Suprapubic skin (tissue), 4 donors: Measurements from ENCODE around the gene COPA. TPM values are rescaled to one million over a fixed set of nuclear protein-coding genes. Genes with fewer than 3 reads are reported as not detected.

ENCODE experiments used
- DNase-seq, 2 donors: peaks; one replicate each; pipeline ENCODE4 v3.0.0-alpha.2; 2019; ENCODE audit warnings: low spot score in 2 of 2
- H3K27ac ChIP-seq: fragments of 200-600 bp; sonication (generic); one replicate; pipeline ENCODE4 v1.5.1; 2019
- H3K27me3 ChIP-seq: fragments of 200-600 bp; sonication (generic); one replicate; pipeline ENCODE4 v1.5.1; 2019
- H3K36me3 ChIP-seq: fragments of 200-600 bp; sonication (generic); one replicate; pipeline ENCODE4 v1.5.1; 2019
- H3K4me1 ChIP-seq: fragments of 200-600 bp; sonication (generic); one replicate; pipeline ENCODE4 v1.5.1; 2019
- H3K4me3 ChIP-seq: fragments of 200-600 bp; sonication (generic); one replicate; pipeline ENCODE4 v1.5.1; 2019; ENCODE audit warnings: mild to moderate bottlenecking
- H3K9me3 ChIP-seq: fragments of 200-600 bp; sonication (generic); one replicate; pipeline ENCODE4 v1.5.1; 2019
- EP300 ChIP-seq: sonication (generic); formaldehyde crosslinking; IDR thresholded peaks from one replicate; pipeline ENCODE4 v1.6.1; 2017; ENCODE audit warnings: antibody characterized with exemption
- POLR2A ChIP-seq, 2 donors: fragments of 450-650 bp; IDR thresholded peaks; one replicate each; pipeline ENCODE4 v1.6.1; 2017; ENCODE audit warnings: antibody characterized with exemption in 2 of 2, mild to moderate bottlenecking in 2 of 2, moderate library complexity in 2 of 2
- POLR2AphosphoS5 ChIP-seq, 3 donors: sonication (generic); formaldehyde crosslinking; IDR thresholded peaks; one replicate each; pipeline ENCODE4 v1.6.1; 2017; ENCODE audit warnings: antibody characterized with exemption in 3 of 3
- WGBS: methylation state at CpG from one replicate; pipeline ENCODE4 v1.1.5; 2018; 5-methylcytosine and 5-hydroxymethylcytosine counted together
- total RNA-seq, 4 donors: library from RNA; depleted of rRNA; stranded (reverse); fragments of >200 nt; gene quantifications; one replicate each; pipeline ENCODE4 v1.1.0, GENCODE V29; 2016
- TF ChIP-seq, protein P1 (sequence below), 2 donors: fragments of 200-600 bp in 1 of 2; fragments of 450-650 bp in 1 of 2; sonication (generic) in 1 of 2; IDR thresholded peaks; one replicate each; pipeline ENCODE4 v1.5.1; 2016 to 2019; ENCODE audit warnings: antibody characterized with exemption in 2 of 2, mild to moderate bottlenecking in 1 of 2, moderate library complexity in 1 of 2

The COPA gene
- total RNA-seq, 4 donors from 2014 or later: 62.5 to 92.9 (median 87.2) TPM

DNA sequence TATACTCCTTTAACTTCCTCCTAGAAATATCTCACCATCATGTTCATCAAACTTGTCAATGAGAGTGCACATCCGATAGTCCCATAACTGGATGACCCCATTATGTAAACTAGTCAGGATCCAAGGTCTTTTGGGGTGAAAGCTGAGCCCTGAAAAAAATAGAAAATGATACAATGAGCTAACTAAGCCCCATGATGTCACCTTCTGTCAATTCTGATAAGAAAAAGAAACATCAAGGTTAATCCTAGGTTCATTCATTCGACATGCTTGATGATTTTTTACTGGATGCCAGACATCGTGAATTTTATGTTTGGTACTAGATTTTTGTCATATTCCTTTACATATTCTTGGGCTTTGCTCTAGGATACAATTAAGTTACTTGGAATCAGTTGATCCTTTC, 2.9 kb downstream of the COPA start:
- peaks cover 39% of the 10 kb centered on the region for H3K36me3 ChIP-seq

DNA sequence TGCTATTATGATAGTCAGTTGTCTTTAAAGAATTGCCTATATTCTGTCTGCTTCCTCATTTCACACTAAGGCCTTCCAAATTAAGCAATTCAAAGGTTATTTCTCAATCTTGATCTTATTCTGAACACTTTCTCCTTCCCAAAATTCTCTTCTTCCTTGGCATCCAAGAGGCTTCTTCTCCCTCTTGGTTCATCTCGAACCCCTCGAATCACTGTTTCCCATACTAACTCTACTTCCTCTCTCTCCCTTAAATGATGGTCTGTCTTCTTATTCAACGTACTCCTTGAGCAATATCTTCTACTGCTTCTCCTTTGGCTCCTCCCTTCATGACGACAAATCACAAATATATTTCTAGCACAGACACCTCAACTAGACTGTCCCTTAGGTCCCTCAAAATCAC, 4.5 kb downstream of the COPA start:
- no peak for DNase-seq
- 80% methylated on average over 4 of the region's 4 CpGs for WGBS
- Histone ChIP-seq H3K4me1 (peaks cover 31% of the 10 kb centered on the region), H3K4me3 (no peak overlapping the region), H3K27ac (no peak overlapping the region), H3K27me3 (no peaks in the 10 kb centered on the region), H3K36me3 (peaks cover 54% of the 10 kb centered on the region), H3K9me3 (no peaks in the 10 kb centered on the region)
- TF ChIP-seq POLR2A (IDR thresholded peaks at IDR 0.05): no peak
- TF ChIP-seq POLR2AphosphoS5 (IDR thresholded peaks at IDR 0.05): no peak

More for the DNA sequence above, 2.9 kb downstream of the COPA start:
- H3K9me3 ChIP-seq: no peaks in the 10 kb centered on the region
- H3K27me3 ChIP-seq: no peaks in the 10 kb centered on the region
- no peak overlapping the region for H3K27ac ChIP-seq
- no peak for TF ChIP-seq POLR2AphosphoS5 (IDR thresholded peaks at IDR 0.05)
- TF ChIP-seq POLR2A (IDR thresholded peaks at IDR 0.05): no peak
- TF ChIP-seq, protein P1, sequence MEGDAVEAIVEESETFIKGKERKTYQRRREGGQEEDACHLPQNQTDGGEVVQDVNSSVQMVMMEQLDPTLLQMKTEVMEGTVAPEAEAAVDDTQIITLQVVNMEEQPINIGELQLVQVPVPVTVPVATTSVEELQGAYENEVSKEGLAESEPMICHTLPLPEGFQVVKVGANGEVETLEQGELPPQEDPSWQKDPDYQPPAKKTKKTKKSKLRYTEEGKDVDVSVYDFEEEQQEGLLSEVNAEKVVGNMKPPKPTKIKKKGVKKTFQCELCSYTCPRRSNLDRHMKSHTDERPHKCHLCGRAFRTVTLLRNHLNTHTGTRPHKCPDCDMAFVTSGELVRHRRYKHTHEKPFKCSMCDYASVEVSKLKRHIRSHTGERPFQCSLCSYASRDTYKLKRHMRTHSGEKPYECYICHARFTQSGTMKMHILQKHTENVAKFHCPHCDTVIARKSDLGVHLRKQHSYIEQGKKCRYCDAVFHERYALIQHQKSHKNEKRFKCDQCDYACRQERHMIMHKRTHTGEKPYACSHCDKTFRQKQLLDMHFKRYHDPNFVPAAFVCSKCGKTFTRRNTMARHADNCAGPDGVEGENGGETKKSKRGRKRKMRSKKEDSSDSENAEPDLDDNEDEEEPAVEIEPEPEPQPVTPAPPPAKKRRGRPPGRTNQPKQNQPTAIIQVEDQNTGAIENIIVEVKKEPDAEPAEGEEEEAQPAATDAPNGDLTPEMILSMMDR (IDR thresholded peaks at IDR 0.05): no peak
- no peak for TF ChIP-seq EP300
- no peak overlapping the region for H3K4me3 ChIP-seq
- DNase-seq: no peak
- H3K4me1 ChIP-seq: peaks cover 41% of the 10 kb centered on the region
- whole genome bisulfite sequencing: 83% methylated on average over 3 of the region's 3 CpGs

DNA sequence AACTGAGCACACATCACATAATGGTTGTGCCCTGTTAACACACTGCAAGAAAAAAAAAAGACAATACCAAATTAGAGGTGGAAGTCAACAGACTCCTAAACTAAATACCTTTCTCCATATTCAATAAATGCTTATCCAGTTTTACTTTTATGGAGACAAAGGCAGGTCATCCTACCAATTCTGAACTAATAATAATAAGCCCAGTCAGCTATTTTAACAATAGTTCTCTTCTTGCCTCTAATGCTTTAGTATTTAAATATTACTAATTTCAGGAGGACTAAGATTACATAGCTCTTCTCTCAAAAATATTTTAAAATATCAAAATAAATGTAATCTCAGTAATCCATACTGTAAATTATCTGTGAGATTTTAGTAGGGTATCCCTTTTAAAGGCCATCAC, 10.5 kb downstream of the COPA start:
- Histone ChIP-seq H3K27ac (no peak overlapping the region), H3K4me1 (no peaks in the 10 kb centered on the region), H3K4me3 (no peak overlapping the region), H3K27me3 (no peaks in the 10 kb centered on the region), H3K36me3 (peaks cover 94% of the 10 kb centered on the region), H3K9me3 (no peaks in the 10 kb centered on the region)
- TF ChIP-seq, protein P1 (IDR thresholded peaks at IDR 0.05): no peak
- no peak for TF ChIP-seq EP300
- TF ChIP-seq POLR2A (IDR thresholded peaks at IDR 0.05): no peak
- DNase-seq: no peak

DNA sequence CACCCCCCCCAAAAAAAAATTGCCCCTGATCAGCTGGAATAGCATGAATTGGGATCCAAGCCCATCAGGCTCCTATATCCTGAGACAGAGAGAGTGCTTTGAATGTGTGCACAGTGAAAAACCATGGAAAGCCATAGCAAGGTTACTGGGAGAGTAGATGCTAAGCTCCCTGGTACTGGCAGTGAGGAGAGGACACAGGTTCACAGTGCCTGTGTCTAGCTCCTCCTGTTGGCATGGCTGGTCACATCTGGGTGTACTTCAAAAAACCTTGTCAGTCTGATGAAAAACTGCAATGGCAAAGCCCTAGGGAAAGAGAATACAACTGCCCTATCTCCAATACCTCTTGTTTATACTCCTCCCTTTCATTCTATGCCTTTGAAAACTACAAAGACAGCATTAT, 12.9 kb downstream of the COPA start:
- no peak overlapping the region for H3K27ac ChIP-seq
- TF ChIP-seq POLR2AphosphoS5 (IDR thresholded peaks at IDR 0.05) (no peak), EP300 (no peak), POLR2A (IDR thresholded peaks at IDR 0.05) (no peak)
- TF ChIP-seq, protein P1 (IDR thresholded peaks at IDR 0.05): no peak
- peaks cover 100% of the 10 kb centered on the region for H3K36me3 ChIP-seq

DNA sequence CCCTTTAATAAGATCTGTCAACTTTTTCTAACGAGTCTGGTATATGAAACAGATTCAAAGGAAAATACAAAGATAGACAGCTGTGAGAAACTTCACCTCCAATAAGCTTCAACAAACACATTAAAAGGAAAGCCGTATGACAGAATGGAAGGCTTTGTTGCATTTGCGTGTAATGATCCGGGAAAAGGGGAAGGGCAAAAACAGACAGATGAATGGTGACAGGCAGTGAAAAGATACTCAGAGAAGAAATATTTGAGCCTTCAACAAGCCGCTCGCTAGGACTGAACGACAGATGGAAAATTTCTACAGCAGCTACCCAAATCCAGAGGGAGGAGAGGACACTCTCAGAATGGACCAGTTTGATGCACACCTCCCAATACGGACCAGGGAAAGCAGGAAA, 14.9 kb downstream of the COPA start:
- no peak overlapping the region for H3K4me3 ChIP-seq
- no peaks in the 10 kb centered on the region for H3K9me3 ChIP-seq
- 72% methylated on average over 8 of the region's 8 CpGs for WGBS
- no peak overlapping the region for H3K27ac ChIP-seq
- H3K27me3 ChIP-seq: no peaks in the 10 kb centered on the region
- H3K4me1 ChIP-seq: no peaks in the 10 kb centered on the region
- no peak for TF ChIP-seq EP300
- no peak for DNase-seq
- H3K36me3 ChIP-seq: peaks cover 98% of the 10 kb centered on the region

More for the DNA sequence above, 12.9 kb downstream of the COPA start:
- DNase-seq: no peak
- Histone ChIP-seq H3K4me1 (no peaks in the 10 kb centered on the region), H3K4me3 (no peak overlapping the region), H3K27me3 (no peaks in the 10 kb centered on the region), H3K9me3 (no peaks in the 10 kb centered on the region)

DNA sequence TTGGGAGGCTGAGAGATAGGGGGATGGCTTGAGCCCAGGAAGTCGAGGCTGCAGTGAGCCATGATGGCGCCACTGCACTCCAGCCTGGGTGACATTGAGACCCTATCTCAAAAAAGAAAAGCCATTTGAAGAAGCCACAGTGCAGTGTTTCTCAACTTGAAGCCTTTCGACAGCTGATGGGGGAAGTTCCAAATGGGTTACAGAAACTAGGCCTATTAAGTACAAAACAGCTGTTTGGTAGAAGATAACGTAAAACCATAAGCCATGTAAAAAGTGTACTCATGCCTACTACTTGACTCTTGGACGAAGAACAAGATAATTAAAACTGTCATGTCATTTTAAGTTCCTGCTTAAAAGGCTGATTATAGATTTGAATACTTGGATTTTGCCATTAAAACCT, 16.6 kb downstream of the COPA start:
- WGBS: 91% methylated on average over 5 of the region's 5 CpGs
- Histone ChIP-seq H3K4me1 (no peaks in the 10 kb centered on the region), H3K36me3 (peaks cover 98% of the 10 kb centered on the region), H3K9me3 (no peaks in the 10 kb centered on the region), H3K4me3 (no peak overlapping the region), H3K27ac (no peak overlapping the region), H3K27me3 (no peaks in the 10 kb centered on the region)
- DNase-seq: no peak
- TF ChIP-seq, protein P1 (IDR thresholded peaks at IDR 0.05): no peak
- TF ChIP-seq POLR2AphosphoS5 (IDR thresholded peaks at IDR 0.05): no peak
- TF ChIP-seq EP300: no peak
- no peak for TF ChIP-seq POLR2A (IDR thresholded peaks at IDR 0.05)
